Liver (tissue), 9 donors: ENCODE data around the gene CYP4F11. TPM values are rescaled to one million over a fixed set of nuclear protein-coding genes. Genes with fewer than 3 reads are reported as not detected.
"Not testable (repeated sequence)": the region's sequence is repeated elsewhere in the genome, so short reads cannot be mapped to it uniquely, and the experiment has no call there.

Experiments used
- DNase-seq: peaks from one replicate; pipeline ENCODE4 v3.0.0-alpha.2; 2017; ENCODE audit warnings: low spot score
- H3K27ac ChIP-seq, 2 donors: one replicate each; pipeline ENCODE4 v1.7.0; 2013; ENCODE audit warnings: inconsistent platforms in 2 of 2, low read length in 2 of 2, control low read depth in 1 of 2, low read depth in 1 of 2, mild to moderate bottlenecking in 1 of 2
- H3K27me3 ChIP-seq, 4 donors: one replicate each; pipeline versions ENCODE4 v1.6.1 to v1.7.0; 2013; ENCODE audit warnings: low read length in 3 of 4, inconsistent platforms in 1 of 4, mild to moderate bottlenecking in 1 of 4, moderate library complexity in 1 of 4; ENCODE audit not compliant: control insufficient read depth in 4 of 4, insufficient read depth in 4 of 4
- H3K36me3 ChIP-seq, 4 donors: one replicate each; pipeline versions ENCODE4 v1.6.1 to v1.7.0; 2013; ENCODE audit warnings: low read length in 3 of 4, mild to moderate bottlenecking in 3 of 4, low read depth in 1 of 4, moderate library complexity in 1 of 4; ENCODE audit not compliant: control insufficient read depth in 4 of 4, insufficient read depth in 3 of 4
- H3K4me1 ChIP-seq, 4 donors: one replicate each; pipeline versions ENCODE4 v1.6.1 to v1.7.0; 2013; ENCODE audit warnings: low read length in 3 of 4, mild to moderate bottlenecking in 3 of 4, moderate library complexity in 1 of 4; ENCODE audit not compliant: control insufficient read depth in 4 of 4, insufficient read depth in 4 of 4
- H3K4me3 ChIP-seq, 3 donors: one replicate each; pipeline versions ENCODE4 v1.6.1 to v1.7.0; 2013; ENCODE audit warnings: low read length in 3 of 3, control low read depth in 1 of 3, low read depth in 1 of 3, mild to moderate bottlenecking in 1 of 3
- H3K9ac ChIP-seq, 2 donors: one replicate each; pipeline ENCODE4 v1.7.0; 2013; ENCODE audit warnings: low read length in 2 of 2, mild to moderate bottlenecking in 2 of 2, moderate library complexity in 2 of 2, control low read depth in 1 of 2, low read depth in 1 of 2
- H3K9me3 ChIP-seq, 4 donors: one replicate each; pipeline versions ENCODE4 v1.6.1 to v1.7.0; 2013; ENCODE audit warnings: low read length in 3 of 4; ENCODE audit not compliant: control insufficient read depth in 4 of 4
- EGR1 ChIP-seq, 2 donors: IDR thresholded peaks; 2 replicates each; pipeline ENCODE4 v1.6.1; 2016 to 2018; ENCODE audit warnings: antibody characterized with exemption in 2 of 2, low read depth in 2 of 2
- FOXA1 ChIP-seq: IDR thresholded peaks from 2 replicates; pipeline ENCODE4 v1.6.1; 2016; ENCODE audit warnings: antibody characterized with exemption
- FOXA2 ChIP-seq: IDR thresholded peaks from 2 replicates; pipeline ENCODE4 v1.6.1; 2016; ENCODE audit warnings: antibody characterized with exemption
- GABPA ChIP-seq, 2 donors: IDR thresholded peaks in 1 of 2; conservative IDR thresholded peaks in 1 of 2; 2 replicates each; pipeline ENCODE4 v1.6.1; 2016; ENCODE audit warnings: antibody characterized with exemption in 2 of 2, mild to moderate bottlenecking in 1 of 2, moderate library complexity in 1 of 2
- HNF4A ChIP-seq, 2 donors: conservative IDR thresholded peaks; 2 replicates each; pipeline ENCODE4 v1.6.1; 2016; ENCODE audit warnings: antibody characterized with exemption in 2 of 2, mild to moderate bottlenecking in 2 of 2
- HNF4G ChIP-seq: IDR thresholded peaks from 2 replicates; pipeline ENCODE4 v1.6.1; 2016; ENCODE audit warnings: antibody characterized with exemption
- JUND ChIP-seq, 2 donors: IDR thresholded peaks; 2 replicates each; pipeline ENCODE4 v1.6.1; 2016; ENCODE audit warnings: antibody characterized with exemption in 2 of 2
- NR2F2 ChIP-seq: IDR thresholded peaks from 2 replicates; pipeline ENCODE4 v1.6.1; 2016; ENCODE audit warnings: antibody characterized with exemption
- RXRA ChIP-seq, 2 donors: IDR thresholded peaks; 2 replicates each; pipeline ENCODE4 v1.6.1; 2017 to 2018; ENCODE audit warnings: antibody characterized with exemption in 2 of 2, mild to moderate bottlenecking in 1 of 2
- SP1 ChIP-seq: IDR thresholded peaks from 2 replicates; pipeline ENCODE4 v1.6.1; 2018; ENCODE audit warnings: antibody characterized with exemption, mild to moderate bottlenecking
- TAF1 ChIP-seq: conservative IDR thresholded peaks from 2 replicates; pipeline ENCODE4 v1.6.1; 2016; ENCODE audit warnings: antibody characterized with exemption, mild to moderate bottlenecking
- YY1 ChIP-seq: IDR thresholded peaks from 2 replicates; pipeline ENCODE4 v1.6.1; 2016; ENCODE audit warnings: antibody characterized with exemption, mild to moderate bottlenecking
- ZBTB33 ChIP-seq: IDR thresholded peaks from 2 replicates; pipeline ENCODE4 v1.6.1; 2016; ENCODE audit warnings: antibody characterized with exemption
- WGBS: extraction: QIAGEN DNeasy Blood & Tissue Kit; methylation state at CpG from one replicate; pipeline ENCODE4 v1.1.7; 2013; 5-methylcytosine and 5-hydroxymethylcytosine counted together
- polyA plus RNA-seq, 2 donors: library from polyadenylated mRNA; stranded (reverse) in 1 of 2; unstranded in 1 of 2; fragments of 200-250 nt in 1 of 2; fragments of >200 nt in 1 of 2; fragmentation: Nextera tagmentation in 1 of 2; extraction: Ambion mirVana in 1 of 2; gene quantifications; one replicate each; pipeline versions ENCODE4 v1.2.1 to v1.2.3, GENCODE V29; 2013 to 2015
- total RNA-seq, 2 donors: library from RNA; depleted of rRNA; stranded (reverse); fragments of >200 nt; gene quantifications; one replicate each; pipeline ENCODE4 v1.2.3, GENCODE V29; 2014
- TF ChIP-seq, protein P1 (sequence below): IDR thresholded peaks from 2 replicates; pipeline ENCODE4 v1.6.1; 2016; ENCODE audit warnings: antibody characterized with exemption
- TF ChIP-seq, protein P2 (sequence below): IDR thresholded peaks from 2 replicates; pipeline ENCODE4 v1.6.1; 2016; ENCODE audit warnings: antibody characterized with exemption
- TF ChIP-seq, protein P3 (sequence below): IDR thresholded peaks from 2 replicates; pipeline ENCODE4 v1.6.1; 2016; ENCODE audit warnings: antibody characterized with exemption, mild to moderate bottlenecking
- TF ChIP-seq, protein P4 (sequence below): fragments of 150-350 bp; IDR thresholded peaks from 2 replicates; pipeline ENCODE4 v1.5.1; 2017; ENCODE audit warnings: improper control_type of control experiment, low read depth, low read length; ENCODE audit not compliant: missing input control
- donor health status: healthy.
- donor health status: healthy.
- donor health status: healthy.
- donor health status: healthy.
- donor health status: healthy.

The CYP4F11 gene
- total and polyA plus RNA-seq, 4 donors: 2.1 to 77.4 (median 32.3) TPM

- TF ChIP-seq GABPA (IDR thresholded peaks at IDR 0.05 in 1 of 2, conservative IDR thresholded peaks at IDR 0.05 in 1 of 2) (no peak), NR2F2 (no peak), HNF4A (conservative IDR thresholded peaks at IDR 0.05) (no peak), HNF4G (no peak), EGR1 (IDR thresholded peaks at IDR 0.05; ENCODE audit: low read depth in 2 of 2) (no peak), FOXA2 (no peak), TAF1 (no peak), RXRA (IDR thresholded peaks at IDR 0.05) (no peak)
- TF ChIP-seq, protein P1, sequence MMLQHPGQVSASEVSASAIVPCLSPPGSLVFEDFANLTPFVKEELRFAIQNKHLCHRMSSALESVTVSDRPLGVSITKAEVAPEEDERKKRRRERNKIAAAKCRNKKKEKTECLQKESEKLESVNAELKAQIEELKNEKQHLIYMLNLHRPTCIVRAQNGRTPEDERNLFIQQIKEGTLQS: no peak
- TF ChIP-seq, protein P2, sequence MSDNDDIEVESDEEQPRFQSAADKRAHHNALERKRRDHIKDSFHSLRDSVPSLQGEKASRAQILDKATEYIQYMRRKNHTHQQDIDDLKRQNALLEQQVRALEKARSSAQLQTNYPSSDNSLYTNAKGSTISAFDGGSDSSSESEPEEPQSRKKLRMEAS: no peak
- H3K36me3 ChIP-seq: no peaks in the 10 kb centered on the region
- no peaks in the 10 kb centered on the region for H3K4me1 ChIP-seq
- 40% methylated on average over 10 of the region's 10 CpGs for WGBS
- H3K9ac ChIP-seq: no peak overlapping the region
- no peak overlapping the region for H3K4me3 ChIP-seq
- H3K9me3 ChIP-seq: peaks cover 0 to 4% (median 1%) of the 10 kb centered on the region in 4 donors
- H3K27me3 ChIP-seq: no peaks in the 10 kb centered on the region
- H3K27ac ChIP-seq: no peak overlapping the region
- DNase-seq: no peak
Measured at GRCh38 chr19:15976836-15977689, 42.7 kb upstream of the CYP4F11 start.

DNA sequence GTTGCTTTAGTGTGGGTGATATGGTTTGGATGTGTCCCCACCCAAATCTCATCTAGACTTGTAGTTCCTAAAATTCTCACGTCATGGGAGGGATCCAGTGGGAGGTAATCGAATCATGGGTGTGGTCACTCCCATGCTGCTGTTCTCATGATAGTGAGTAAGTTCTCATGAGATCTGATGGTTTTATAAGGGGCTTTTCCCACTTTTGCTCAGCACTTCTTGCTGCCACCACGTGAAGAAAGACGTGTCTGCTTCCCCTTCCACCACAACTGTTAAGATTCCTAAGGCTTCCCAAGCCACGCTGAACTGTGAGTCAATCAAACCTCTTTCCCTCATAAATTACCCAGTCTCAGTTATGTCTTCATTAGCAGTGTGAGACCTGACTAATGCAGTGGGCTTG lies 40.5 kb upstream of the CYP4F11 start:
- no peaks in the 10 kb centered on the region for H3K4me1 ChIP-seq
- H3K27me3 ChIP-seq: no peaks in the 10 kb centered on the region
- 58% methylated on average over 5 of the region's 5 CpGs for WGBS
- no peak overlapping the region for H3K9ac ChIP-seq
- TF ChIP-seq FOXA2: no peak
- TF ChIP-seq GABPA (IDR thresholded peaks at IDR 0.05 in 1 of 2, conservative IDR thresholded peaks at IDR 0.05 in 1 of 2): no peak
- TF ChIP-seq, protein P3, sequence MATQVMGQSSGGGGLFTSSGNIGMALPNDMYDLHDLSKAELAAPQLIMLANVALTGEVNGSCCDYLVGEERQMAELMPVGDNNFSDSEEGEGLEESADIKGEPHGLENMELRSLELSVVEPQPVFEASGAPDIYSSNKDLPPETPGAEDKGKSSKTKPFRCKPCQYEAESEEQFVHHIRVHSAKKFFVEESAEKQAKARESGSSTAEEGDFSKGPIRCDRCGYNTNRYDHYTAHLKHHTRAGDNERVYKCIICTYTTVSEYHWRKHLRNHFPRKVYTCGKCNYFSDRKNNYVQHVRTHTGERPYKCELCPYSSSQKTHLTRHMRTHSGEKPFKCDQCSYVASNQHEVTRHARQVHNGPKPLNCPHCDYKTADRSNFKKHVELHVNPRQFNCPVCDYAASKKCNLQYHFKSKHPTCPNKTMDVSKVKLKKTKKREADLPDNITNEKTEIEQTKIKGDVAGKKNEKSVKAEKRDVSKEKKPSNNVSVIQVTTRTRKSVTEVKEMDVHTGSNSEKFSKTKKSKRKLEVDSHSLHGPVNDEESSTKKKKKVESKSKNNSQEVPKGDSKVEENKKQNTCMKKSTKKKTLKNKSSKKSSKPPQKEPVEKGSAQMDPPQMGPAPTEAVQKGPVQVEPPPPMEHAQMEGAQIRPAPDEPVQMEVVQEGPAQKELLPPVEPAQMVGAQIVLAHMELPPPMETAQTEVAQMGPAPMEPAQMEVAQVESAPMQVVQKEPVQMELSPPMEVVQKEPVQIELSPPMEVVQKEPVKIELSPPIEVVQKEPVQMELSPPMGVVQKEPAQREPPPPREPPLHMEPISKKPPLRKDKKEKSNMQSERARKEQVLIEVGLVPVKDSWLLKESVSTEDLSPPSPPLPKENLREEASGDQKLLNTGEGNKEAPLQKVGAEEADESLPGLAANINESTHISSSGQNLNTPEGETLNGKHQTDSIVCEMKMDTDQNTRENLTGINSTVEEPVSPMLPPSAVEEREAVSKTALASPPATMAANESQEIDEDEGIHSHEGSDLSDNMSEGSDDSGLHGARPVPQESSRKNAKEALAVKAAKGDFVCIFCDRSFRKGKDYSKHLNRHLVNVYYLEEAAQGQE: no peak
- TF ChIP-seq, protein P2: no peak
- no peak for TF ChIP-seq NR2F2
- no peak for TF ChIP-seq FOXA1
- no peak for TF ChIP-seq ZBTB33
- TF ChIP-seq HNF4G: no peak
- TF ChIP-seq YY1: no peak
- no peak for TF ChIP-seq EGR1 (IDR thresholded peaks at IDR 0.05; ENCODE audit: low read depth in 2 of 2)
- no peak for TF ChIP-seq TAF1
- TF ChIP-seq HNF4A (conservative IDR thresholded peaks at IDR 0.05): no peak
- TF ChIP-seq, protein P4, sequence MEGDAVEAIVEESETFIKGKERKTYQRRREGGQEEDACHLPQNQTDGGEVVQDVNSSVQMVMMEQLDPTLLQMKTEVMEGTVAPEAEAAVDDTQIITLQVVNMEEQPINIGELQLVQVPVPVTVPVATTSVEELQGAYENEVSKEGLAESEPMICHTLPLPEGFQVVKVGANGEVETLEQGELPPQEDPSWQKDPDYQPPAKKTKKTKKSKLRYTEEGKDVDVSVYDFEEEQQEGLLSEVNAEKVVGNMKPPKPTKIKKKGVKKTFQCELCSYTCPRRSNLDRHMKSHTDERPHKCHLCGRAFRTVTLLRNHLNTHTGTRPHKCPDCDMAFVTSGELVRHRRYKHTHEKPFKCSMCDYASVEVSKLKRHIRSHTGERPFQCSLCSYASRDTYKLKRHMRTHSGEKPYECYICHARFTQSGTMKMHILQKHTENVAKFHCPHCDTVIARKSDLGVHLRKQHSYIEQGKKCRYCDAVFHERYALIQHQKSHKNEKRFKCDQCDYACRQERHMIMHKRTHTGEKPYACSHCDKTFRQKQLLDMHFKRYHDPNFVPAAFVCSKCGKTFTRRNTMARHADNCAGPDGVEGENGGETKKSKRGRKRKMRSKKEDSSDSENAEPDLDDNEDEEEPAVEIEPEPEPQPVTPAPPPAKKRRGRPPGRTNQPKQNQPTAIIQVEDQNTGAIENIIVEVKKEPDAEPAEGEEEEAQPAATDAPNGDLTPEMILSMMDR: no peak
- TF ChIP-seq RXRA (IDR thresholded peaks at IDR 0.05): no peak
- TF ChIP-seq JUND (IDR thresholded peaks at IDR 0.05): no peak
- no peak for TF ChIP-seq SP1
- no peak overlapping the region for H3K4me3 ChIP-seq
- H3K9me3 ChIP-seq: no peaks in the 10 kb centered on the region
- DNase-seq: no peak
- H3K27ac ChIP-seq: no peak overlapping the region
- no peaks in the 10 kb centered on the region for H3K36me3 ChIP-seq

GRCh38 chr19:15972043-15972442 lies 37.7 kb upstream of the CYP4F11 start:
- not testable (repeated sequence) for H3K9me3 ChIP-seq, H3K4me1 ChIP-seq, H3K27ac ChIP-seq, H3K9ac ChIP-seq, DNase-seq, H3K36me3 ChIP-seq, H3K27me3 ChIP-seq, H3K4me3 ChIP-seq
